Activated CD4-positive, alpha-beta T cell treated with anti-CD3 and anti-CD28 coated beads, Interleukin-2, Interleukin-6, amounts not matched to agents 100 ng/mL and 50 ng/mL, durations not matched to agents 16 hours and 8 hours (primary cell): ENCODE results near the gene DR1.

Experiments used
- DNase-seq: peaks from one replicate; pipeline ENCODE4 v3.0.0-alpha.2; 2020

DR1 gene

DNA sequence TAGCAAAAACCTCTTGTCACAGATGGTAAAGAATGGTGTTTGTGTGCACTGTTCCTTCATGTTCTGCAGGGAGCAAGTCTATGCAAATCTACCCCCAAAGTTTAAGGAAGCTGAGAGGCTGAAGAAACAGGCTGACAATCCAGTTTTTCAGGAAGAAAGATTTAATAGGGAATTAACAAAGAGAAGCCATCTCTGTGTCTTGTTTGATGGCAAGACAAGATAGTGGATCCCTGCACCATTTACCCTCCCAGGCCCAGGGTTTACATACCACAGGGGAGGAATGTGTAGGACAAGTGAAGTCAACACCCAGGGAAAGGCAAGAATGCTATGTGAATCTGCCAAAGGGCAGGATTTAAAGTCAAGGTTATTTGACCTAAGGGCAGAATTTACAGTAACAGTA lies 54.1 kb downstream of the DR1 start:
- no peak for DNase-seq

DNA sequence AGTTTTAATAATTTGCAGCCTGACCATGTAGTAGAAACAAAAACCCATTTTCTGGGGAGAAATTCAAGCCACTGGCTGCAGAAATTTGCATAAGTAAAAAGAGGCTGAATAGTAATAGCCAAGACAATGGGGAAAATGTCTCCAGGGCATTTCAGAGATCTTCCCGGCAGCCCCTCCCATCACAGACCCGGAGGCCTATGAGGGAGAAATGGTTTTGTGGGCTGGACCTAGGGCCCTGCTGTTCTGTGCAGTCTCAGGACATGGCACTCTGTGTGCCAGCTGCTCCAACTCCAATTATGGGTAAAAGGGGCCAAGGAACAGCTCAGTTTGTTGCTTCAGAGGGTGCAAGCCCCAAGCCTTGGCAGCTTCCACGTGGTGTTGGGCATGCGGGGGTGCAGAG lies 62.5 kb downstream of the DR1 start:
- no peak for DNase-seq

DNA sequence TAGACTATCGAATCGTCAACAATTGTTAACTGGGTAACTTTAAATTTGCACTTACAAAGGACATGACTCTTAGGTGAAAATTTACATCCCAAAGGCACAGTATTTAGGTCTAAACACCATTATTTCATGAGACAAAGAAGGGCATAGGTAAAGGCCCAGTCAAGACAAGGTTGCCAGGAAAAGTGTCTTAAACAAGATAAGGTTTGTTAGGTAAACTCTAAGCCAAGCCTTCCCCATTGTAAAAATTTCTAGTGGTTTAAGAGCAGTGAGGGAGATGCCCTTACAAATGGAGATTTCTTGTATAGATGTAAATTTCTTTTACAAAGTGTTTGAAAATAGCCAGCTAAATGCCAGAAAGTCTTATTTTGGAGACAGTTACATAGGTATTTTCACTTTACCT lies 65.3 kb downstream of the DR1 start:
- no peak for DNase-seq

DNA sequence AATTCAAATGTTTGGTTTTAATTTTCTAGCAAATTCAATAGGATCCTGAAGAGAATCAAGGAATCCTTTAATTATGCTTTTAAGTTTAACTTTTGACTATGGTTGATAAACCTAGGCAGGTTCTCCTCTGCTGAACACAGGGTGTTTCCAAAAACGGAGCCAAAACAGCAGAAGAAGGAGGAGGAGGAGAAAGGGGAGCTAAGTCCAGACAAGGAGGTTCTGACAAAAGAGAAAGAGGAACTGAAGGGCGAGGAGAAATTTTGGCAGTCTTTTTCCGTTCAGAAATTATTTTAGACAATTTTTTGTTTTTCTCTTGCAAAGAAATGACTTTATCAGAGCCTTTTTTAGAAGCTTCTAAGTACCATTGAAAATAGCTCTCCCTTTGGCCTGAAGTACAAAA lies 69.0 kb downstream of the DR1 start:
- DNase-seq: no peak

DNA sequence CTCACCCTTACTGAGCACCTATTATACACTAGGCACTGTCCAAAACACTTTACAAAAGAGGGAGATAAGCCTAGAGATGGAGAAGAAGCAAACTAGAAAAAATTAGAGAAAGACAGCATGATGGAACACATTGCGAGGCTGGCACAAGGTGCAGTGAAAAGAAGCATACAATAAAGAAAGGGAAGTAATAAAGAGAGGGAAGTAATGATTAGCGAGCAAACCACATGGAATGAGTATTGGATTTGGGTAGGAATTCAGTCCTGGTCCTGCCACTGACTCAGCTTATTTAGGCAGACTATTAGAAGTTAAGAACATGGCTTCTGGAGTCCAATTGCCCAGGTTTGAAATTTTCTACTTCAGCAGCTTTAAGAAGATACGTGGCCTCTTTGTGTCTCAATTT lies 69.6 kb downstream of the DR1 start:
- no peak for DNase-seq

DNA sequence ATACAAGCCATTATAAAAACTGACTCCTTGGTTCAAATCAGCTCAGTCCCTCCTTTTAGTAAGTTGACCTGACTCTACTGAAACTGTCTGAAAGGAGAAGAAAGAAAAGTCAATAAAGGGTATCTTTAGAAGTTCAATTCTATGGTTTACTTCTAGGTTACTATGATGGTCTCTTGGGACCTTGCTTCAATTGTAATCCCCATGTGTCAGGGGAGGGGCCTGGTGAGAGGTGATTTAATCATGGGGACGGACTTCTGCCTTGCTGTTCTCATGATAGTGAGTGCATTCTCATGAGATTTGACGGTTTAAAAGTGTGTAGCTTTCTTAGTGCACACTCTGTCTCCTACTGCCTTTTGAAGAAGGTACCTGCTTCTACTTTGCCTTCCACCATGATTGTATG lies 70.5 kb downstream of the DR1 start:
- no peak for DNase-seq
